H1 (cell line): ENCODE measurements around the gene OPHN1. TPM values are rescaled to one million over a fixed set of nuclear protein-coding genes. Genes with fewer than 3 reads are reported as not detected.

ENCODE experiments used
- CTCF ChIA-PET: fragments of 300-600 bp; sonication (Branson Sonifier 250); formaldehyde crosslinking; loops from one replicate; lab custom pipeline; 2021; ENCODE audit not compliant: partially characterized antibody; lab: Charles Lee
- POLR2A ChIA-PET: fragments of 300-600 bp; sonication (Branson Sonifier 250); formaldehyde crosslinking; loops from one replicate; lab custom pipeline; 2021; ENCODE audit warnings: inconsistent platforms; ENCODE audit not compliant: partially characterized antibody; lab: Charles Lee
- DNase-seq, 2 experiments: peaks; one replicate each; pipeline versions ENCODE4 v3.0.0 to v3.0.0-alpha.2; 2010 to 2022; ENCODE audit warnings: low spot score in 2 of 2, low read depth in 1 of 2, mixed read lengths in 1 of 2
- FAIRE-seq: peaks from 2 replicates; lab custom pipeline; 2011; peaks lifted over from hg19 to GRCh38; lab: Jason Lieb, UNC
- H2AFZ ChIP-seq: 2 replicates; pipeline ENCODE4 v1.8.1; 2012; ENCODE audit warnings: low read length, inconsistent platforms
- H2AK5ac ChIP-seq: 2 replicates; pipeline ENCODE4 v1.6.1; 2013; ENCODE audit warnings: low read depth, low read length
- H2BK120ac ChIP-seq: replicated peaks from 2 replicates; pipeline ENCODE3; 2013; ENCODE audit warnings: low read depth, low read length, inconsistent platforms
- H2BK12ac ChIP-seq: 2 replicates; pipeline ENCODE4 v1.6.1; 2013; ENCODE audit warnings: low read depth, low read length
- H2BK15ac ChIP-seq: 2 replicates; pipeline ENCODE4 v1.6.1; 2013; ENCODE audit warnings: low read length
- H2BK20ac ChIP-seq: 2 replicates; pipeline ENCODE4 v1.6.1; 2013; ENCODE audit warnings: low read length
- H2BK5ac ChIP-seq: 2 replicates; pipeline ENCODE4 v1.6.1; 2013; ENCODE audit warnings: low read depth, low read length
- H3K14ac ChIP-seq: 2 replicates; pipeline ENCODE4 v1.6.1; 2013; ENCODE audit warnings: inconsistent platforms; ENCODE audit not compliant: insufficient read length
- H3K18ac ChIP-seq: 2 replicates; pipeline ENCODE4 v1.6.1; 2013; ENCODE audit warnings: low read length; ENCODE audit errors: extremely low read depth
- H3K23ac ChIP-seq: 2 replicates; pipeline ENCODE4 v1.6.1; 2013; ENCODE audit warnings: inconsistent platforms; ENCODE audit not compliant: insufficient read length
- H3K23me2 ChIP-seq: 2 replicates; pipeline ENCODE4 v1.6.1; 2013; ENCODE audit warnings: low read depth, low read length
- H3K27ac ChIP-seq: 2 replicates; pipeline ENCODE4 v1.6.1; 2011; ENCODE audit warnings: low read depth, low read length, inconsistent platforms
- H3K27me3 ChIP-seq, 4 experiments: replicated peaks in 1 of 4; 1 replicate in 1 of 4; 2 replicates in 3 of 4; pipeline versions ENCODE4 v1.6.1 to v1.8.1; 2011 to 2013; ENCODE audit warnings: low read length in 3 of 4, mild to moderate bottlenecking in 3 of 4, inconsistent platforms in 2 of 4, mixed read lengths in 2 of 4, moderate library complexity in 1 of 4; ENCODE audit not compliant: control insufficient read depth in 3 of 4, insufficient read depth in 3 of 4; ENCODE audit errors: extremely low read depth in 1 of 4
- H3K36me3 ChIP-seq, 4 experiments: 2 replicates each; pipeline versions ENCODE4 v1.6.1 to v1.8.1; 2011 to 2013; ENCODE audit warnings: mild to moderate bottlenecking in 4 of 4, low read length in 3 of 4, moderate library complexity in 2 of 4, control low read depth in 1 of 4, inconsistent platforms in 1 of 4; ENCODE audit not compliant: insufficient read depth in 4 of 4, control insufficient read depth in 2 of 4
- H3K4ac ChIP-seq: replicated peaks from 2 replicates; pipeline ENCODE3; 2013; ENCODE audit warnings: low read length, low read depth, mixed read lengths, inconsistent platforms; ENCODE audit not compliant: insufficient read length
- H3K4me1 ChIP-seq, 4 experiments: replicated peaks in 1 of 4; 1 replicate in 1 of 4; 2 replicates in 3 of 4; pipeline versions ENCODE4 v1.6.1 to v1.8.1; 2011 to 2013; ENCODE audit warnings: low read length in 3 of 4, inconsistent platforms in 2 of 4, mixed read lengths in 1 of 4; ENCODE audit not compliant: insufficient read depth in 4 of 4, control insufficient read depth in 3 of 4
- H3K4me2 ChIP-seq, 2 experiments: 2 replicates each; pipeline versions ENCODE4 v1.6.1 to v1.8.1; 2011 to 2013; ENCODE audit warnings: low read depth in 2 of 2, low read length in 2 of 2, control low read depth in 1 of 2, inconsistent platforms in 1 of 2, mild to moderate bottlenecking in 1 of 2; ENCODE audit not compliant: insufficient read depth in 1 of 2
- H3K4me3 ChIP-seq, 4 experiments: fragments of 200-600, 300-600 bp in 1 of 4; sonication (generic), shearing (Covaris generic), sonication (Bioruptor Twin) in 1 of 4; 2 replicates each; pipeline versions ENCODE4 v1.5.1 to v1.8.1; 2011 to 2016; ENCODE audit warnings: low read length in 4 of 4, low read depth in 3 of 4, control low read depth in 2 of 4, inconsistent platforms in 2 of 4, mild to moderate bottlenecking in 2 of 4, mixed read lengths in 1 of 4, moderate library complexity in 1 of 4; ENCODE audit not compliant: insufficient read depth in 2 of 4; ENCODE audit errors: extremely low read depth in 1 of 4
- H3K56ac ChIP-seq: replicated peaks from 2 replicates; pipeline ENCODE3; 2013; ENCODE audit warnings: low read depth, mild to moderate bottlenecking, mixed read lengths, low read length, inconsistent platforms; ENCODE audit not compliant: insufficient read length
- H3K79me1 ChIP-seq: 2 replicates; pipeline ENCODE4 v1.6.1; 2013; ENCODE audit warnings: low read depth, low read length, control low read depth
- H3K79me2 ChIP-seq, 2 experiments: 2 replicates each; pipeline versions ENCODE4 v1.6.1 to v1.8.1; 2012 to 2013; ENCODE audit warnings: low read length in 2 of 2, mild to moderate bottlenecking in 2 of 2, inconsistent platforms in 1 of 2; ENCODE audit not compliant: insufficient read depth in 2 of 2, control insufficient read depth in 1 of 2
- H3K9ac ChIP-seq, 4 experiments: replicated peaks in 1 of 4; 1 replicate in 1 of 4; 2 replicates in 3 of 4; pipeline versions ENCODE4 v1.6.1 to v1.8.1; 2011 to 2013; ENCODE audit warnings: low read depth in 3 of 4, low read length in 3 of 4, control low read depth in 2 of 4, mild to moderate bottlenecking in 2 of 4, moderate library complexity in 2 of 4, inconsistent platforms in 1 of 4; ENCODE audit errors: extremely low read depth in 1 of 4
- H3K9me3 ChIP-seq, 2 experiments: 2 replicates each; pipeline versions ENCODE4 v1.6.1 to v1.8.1; 2012 to 2013; ENCODE audit warnings: mild to moderate bottlenecking in 2 of 2, moderate library complexity in 2 of 2, control low read depth in 1 of 2, inconsistent platforms in 1 of 2, low read depth in 1 of 2, low read length in 1 of 2, mixed read lengths in 1 of 2; ENCODE audit not compliant: insufficient read depth in 2 of 2
- H4K20me1 ChIP-seq, 2 experiments: replicated peaks in 1 of 2; 2 replicates each; pipeline versions ENCODE3 to v1.8.1; 2011 to 2013; ENCODE audit warnings: inconsistent platforms in 2 of 2, low read length in 2 of 2, mild to moderate bottlenecking in 1 of 2; ENCODE audit not compliant: insufficient read depth in 2 of 2, control insufficient read depth in 1 of 2
- H4K5ac ChIP-seq: 2 replicates; pipeline ENCODE4 v1.6.1; 2013; ENCODE audit warnings: low read length, low read depth, mixed read lengths, inconsistent platforms; ENCODE audit not compliant: insufficient read length
- H4K8ac ChIP-seq: 2 replicates; pipeline ENCODE4 v1.8.0; 2013; ENCODE audit warnings: mild to moderate bottlenecking, moderate library complexity, low read length, inconsistent platforms; ENCODE audit not compliant: insufficient read depth; ENCODE audit errors: extremely low read depth
- H4K91ac ChIP-seq: replicated peaks from 2 replicates; pipeline ENCODE3; 2013; ENCODE audit warnings: low read length, mixed read lengths, inconsistent platforms; ENCODE audit not compliant: insufficient read length
- ASH2L ChIP-seq: fragments of 200-600, 300-600 bp; sonication (generic); IDR thresholded peaks from one replicate; pipeline ENCODE4 v1.7.1; 2017; ENCODE audit warnings: low read length
- BACH1 ChIP-seq: IDR thresholded peaks from 2 replicates; pipeline ENCODE4 v1.6.1; 2012; ENCODE audit warnings: low read length, improper control_type of control experiment
- CEBPB ChIP-seq: IDR thresholded peaks from 2 replicates; pipeline ENCODE4 v1.6.1; 2012; ENCODE audit warnings: low read depth, low read length
- PHF8 ChIP-seq: fragments of 200-600 bp; sonication (generic); conservative IDR thresholded peaks from 2 replicates; pipeline ENCODE4 v1.7.1; 2012; ENCODE audit warnings: low read depth, mild to moderate bottlenecking, inconsistent platforms, low read length, moderate library complexity
- RNF2 ChIP-seq: fragments of 200-900, 300-1000 bp; sonication (generic); IDR thresholded peaks from 2 replicates; pipeline ENCODE4 v1.7.1; 2016; ENCODE audit warnings: borderline replicate concordance, low read depth, mild to moderate bottlenecking, antibody characterized with exemption, low read length; ENCODE audit not compliant: poor library complexity, severe bottlenecking; ENCODE audit errors: missing control alignments
- TBP ChIP-seq: IDR thresholded peaks from 2 replicates; pipeline ENCODE4 v1.6.1; 2011; ENCODE audit warnings: low read depth, low read length, improper control_type of control experiment
- YY1 ChIP-seq: IDR thresholded peaks from 2 replicates; pipeline ENCODE4 v1.6.1; 2011; ENCODE audit warnings: low read depth, mild to moderate bottlenecking, low read length
- WGBS, 2 experiments: shearing (Covaris generic) in 1 of 2; methylation state at CpG; one replicate each; pipeline versions ENCODE4 v1.1.6 to v1.1.7; 2013 to 2015; ENCODE audit warnings: low lambda C conversion rate in 2 of 2, mixed read lengths in 2 of 2, inconsistent platforms in 1 of 2, low coverage in 1 of 2, missing lambda C conversion rate in 1 of 2; ENCODE audit not compliant: insufficient replicate concordance in 2 of 2, insufficient coverage in 1 of 2, insufficient read length in 1 of 2; ENCODE audit errors: extremely low coverage in 1 of 2, missing lambda C conversion rate in 1 of 2; 5-methylcytosine and 5-hydroxymethylcytosine counted together
- polyA plus RNA-seq, 7 experiments: library from polyadenylated mRNA; depleted of rRNA in 3 of 7; stranded (reverse) in 5 of 7; unstranded in 2 of 7; fragments of >200 nt in 5 of 7; fragments of 200-250 nt in 2 of 7; gene quantifications; 1 replicate in 5 of 7; 2 replicates in 1 of 7; 4 replicates in 1 of 7; pipeline versions ENCODE4 v1.2.1 to v1.2.3, GENCODE V29; 2011 to 2013; ENCODE audit warnings: missing spikeins in 2 of 7, mixed read lengths in 2 of 7
- total RNA-seq: library from RNA; stranded (reverse); fragmentation: NEBNext Ultra II Directional; extraction: Animal tissue kit (Norgen Biotek cat#: 25700); gene quantifications from 2 replicates; pipeline ENCODE4 v1.2.1, GENCODE V29; 2021
- TF ChIP-seq, protein P1 (sequence below): IDR thresholded peaks from 2 replicates; pipeline ENCODE4 v1.6.1; 2012; ENCODE audit warnings: inconsistent platforms
- TF ChIP-seq, protein P2 (sequence below): IDR thresholded peaks from 2 replicates; pipeline ENCODE4 v1.6.1; 2011; ENCODE audit warnings: low read depth, mild to moderate bottlenecking, low read length; ENCODE audit not compliant: insufficient read depth

OPHN1 gene
- total and polyA plus RNA-seq, 2 of the 8 experiments (the other 6 are each of a cell fraction or from before 2014, with no cell fraction given), result 1.2 to 3.5 TPM

DNA sequence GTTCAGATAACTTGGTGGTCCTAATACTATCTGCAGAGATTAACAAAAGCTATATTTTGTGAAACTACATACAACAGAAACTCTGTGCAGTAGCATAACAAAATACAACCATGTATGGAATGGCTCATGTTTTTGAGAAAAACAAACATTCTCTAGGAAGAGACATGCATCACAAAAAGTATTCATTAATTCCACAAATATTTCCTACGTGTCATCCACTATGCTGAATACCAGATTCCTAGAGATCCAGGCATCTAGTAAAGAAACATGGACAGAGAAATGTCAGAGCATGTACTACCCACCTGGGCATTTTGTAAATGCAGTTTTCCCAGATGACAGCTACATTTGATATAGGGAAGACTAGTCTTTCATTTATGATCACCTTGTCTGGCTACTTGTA lies 248.1 kb downstream of the OPHN1 start:
- POLR2A ChIA-PET, result no interaction called here
- H4K5ac ChIP-seq, result no peak overlapping the region
- no peak overlapping the region for H2BK20ac ChIP-seq
- CTCF ChIA-PET, result interaction anchor here (2.6 kb wide), 1 partner anchor 12 kb away, joined by 6 read pairs; no protein-coding TSS in a partner anchor
- H2AFZ ChIP-seq, result no peak overlapping the region
- no peak overlapping the region for H2BK12ac ChIP-seq
- FAIRE-seq, result no peak
- H3K4me1 ChIP-seq, result no peaks in the 10 kb centered on the region
- H4K91ac ChIP-seq, result no peak overlapping the region
- H3K23me2 ChIP-seq, result no peaks in the 10 kb centered on the region
- no peak overlapping the region for H3K4me2 ChIP-seq
- no peak for DNase-seq
- H3K18ac ChIP-seq, result no peak overlapping the region
- H2BK120ac ChIP-seq, result no peak overlapping the region
- no peak overlapping the region for H3K23ac ChIP-seq
- no peak overlapping the region for H3K56ac ChIP-seq
- no peaks in the 10 kb centered on the region for H3K36me3 ChIP-seq
- no peak overlapping the region for H3K9ac ChIP-seq
- no peak overlapping the region for H2AK5ac ChIP-seq
- no peak overlapping the region for H4K8ac ChIP-seq
- no peaks in the 10 kb centered on the region for H3K79me1 ChIP-seq
- WGBS, 2 experiments, result 85% methylated on average over 1 of the region's 1 CpG; no CpG with 5 or more reads in 1 of the 2 experiments
- H4K20me1 ChIP-seq, result no peaks in the 10 kb centered on the region
- H3K4ac ChIP-seq, result no peak overlapping the region
- no peak overlapping the region for H2BK5ac ChIP-seq
- H3K14ac ChIP-seq, result no peak overlapping the region
- H3K4me3 ChIP-seq, result no peak overlapping the region
- H3K27me3 ChIP-seq, result no peaks in the 10 kb centered on the region
- no peaks in the 10 kb centered on the region for H3K9me3 ChIP-seq
- H3K27ac ChIP-seq, result no peak overlapping the region
- TF ChIP-seq PHF8, result no peak
- TF ChIP-seq ASH2L, result no peak
- TF ChIP-seq YY1, result no peak
- TF ChIP-seq, protein P1, sequence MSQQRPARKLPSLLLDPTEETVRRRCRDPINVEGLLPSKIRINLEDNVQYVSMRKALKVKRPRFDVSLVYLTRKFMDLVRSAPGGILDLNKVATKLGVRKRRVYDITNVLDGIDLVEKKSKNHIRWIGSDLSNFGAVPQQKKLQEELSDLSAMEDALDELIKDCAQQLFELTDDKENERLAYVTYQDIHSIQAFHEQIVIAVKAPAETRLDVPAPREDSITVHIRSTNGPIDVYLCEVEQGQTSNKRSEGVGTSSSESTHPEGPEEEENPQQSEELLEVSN, result no peak
- no peak for TF ChIP-seq CEBPB
- no peak for TF ChIP-seq RNF2
- no peak for TF ChIP-seq BACH1
- TF ChIP-seq, protein P2, sequence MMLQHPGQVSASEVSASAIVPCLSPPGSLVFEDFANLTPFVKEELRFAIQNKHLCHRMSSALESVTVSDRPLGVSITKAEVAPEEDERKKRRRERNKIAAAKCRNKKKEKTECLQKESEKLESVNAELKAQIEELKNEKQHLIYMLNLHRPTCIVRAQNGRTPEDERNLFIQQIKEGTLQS, result no peak
- no peak for TF ChIP-seq TBP
- no peak overlapping the region for H2BK15ac ChIP-seq
- H3K79me2 ChIP-seq, result no peaks in the 10 kb centered on the region
